Muscle of leg (tissue), 16 donors: Measurements from ENCODE around the gene ERN1. TPM values are rescaled to one million over a fixed set of nuclear protein-coding genes. Genes with fewer than 3 reads are reported as not detected.
"Not testable (repeated sequence)": the region's sequence is repeated elsewhere in the genome, so short reads cannot be mapped to it uniquely, and the experiment has no call there.

Source experiments
- DNase-seq: peaks from one replicate; pipeline ENCODE4 v3.0.0; 2013
- H3K27ac ChIP-seq: one replicate; pipeline ENCODE4 v1.5.1; 2013; ENCODE audit warnings: mild to moderate bottlenecking, low read length, control low read depth
- H3K27me3 ChIP-seq: one replicate; pipeline ENCODE4 v1.6.1; 2013; ENCODE audit warnings: low read length; ENCODE audit not compliant: control insufficient read depth, insufficient read depth
- H3K36me3 ChIP-seq: one replicate; pipeline ENCODE4 v1.6.1; 2013; ENCODE audit warnings: low read length; ENCODE audit not compliant: control insufficient read depth, insufficient read depth
- H3K4me1 ChIP-seq: one replicate; pipeline ENCODE4 v1.6.1; 2013; ENCODE audit warnings: low read length; ENCODE audit not compliant: control insufficient read depth, insufficient read depth
- H3K4me3 ChIP-seq: one replicate; pipeline ENCODE4 v1.5.1; 2013; ENCODE audit warnings: low read length, control low read depth
- H3K9me3 ChIP-seq: replicated peaks from 2 replicates; pipeline ENCODE4 v1.6.1; 2013; ENCODE audit warnings: low read depth, low read length; ENCODE audit not compliant: control insufficient read depth
- WGBS: methylation state at CpG from one replicate; pipeline ENCODE4 v1.1.5; 2013; ENCODE audit warnings: missing lambda C conversion rate; ENCODE audit not compliant: insufficient coverage; 5-methylcytosine and 5-hydroxymethylcytosine counted together
- long read RNA-seq, 11 donors: transcript quantifications; one replicate each; lab custom pipeline, GENCODE V29; 2026
- polyA plus RNA-seq, 8 donors: library from polyadenylated mRNA; unstranded; fragments of 120-200 nt; gene quantifications; one replicate each; pipeline versions ENCODE4 v1.2.1 to v1.2.3, GENCODE V29; 2013; ENCODE audit warnings: inconsistent platforms in 1 of 8, low replicate concordance in 1 of 8; ENCODE audit not compliant: insufficient read length in 8 of 8, insufficient read depth in 1 of 8
- total RNA-seq: library from RNA; stranded (reverse); fragments of 120-200 nt; gene quantifications from one replicate; pipeline ENCODE4 v1.2.4, GENCODE V29; 2013

Gene ERN1
- total RNA-seq: 4.8 TPM
- polyA plus RNA-seq: 1 to 10 TPM; 3.4 to 5.7 (median 4.7) TPM
- long read RNA-seq, donor 1, full-length matches to known transcripts: 1 of 1 reads
- long read RNA-seq, donor 1, partial matches to known transcripts: 0 of 1 reads
- long read RNA-seq, donor 1, other reads (novel, unspliced or antisense): 0 of 1 reads
- long read RNA-seq, donor 2: 0 reads
- long read RNA-seq, donor 3, full-length matches to known transcripts: 2 of 2 reads
- long read RNA-seq, donor 3, partial matches to known transcripts: 0 of 2 reads
- long read RNA-seq, donor 3, other reads (novel, unspliced or antisense): 0 of 2 reads
- long read RNA-seq, donor 4, partial matches to known transcripts: 0 of 2 reads
- long read RNA-seq, donor 4, other reads (novel, unspliced or antisense): 0 of 2 reads
- long read RNA-seq, donor 5, partial matches to known transcripts: 0 of 1 reads
- long read RNA-seq, donor 5, other reads (novel, unspliced or antisense): 0 of 1 reads
- long read RNA-seq, donor 6, partial matches to known transcripts: 0 of 3 reads
- long read RNA-seq, donor 6, other reads (novel, unspliced or antisense): 0 of 3 reads
- long read RNA-seq, donor 7, transcript ERN1-208 (1 exons, 2,068 nt): major isoform, 6 of 6 reads
- long read RNA-seq, donor 7, partial matches to known transcripts: 0 of 6 reads
- long read RNA-seq, donor 7, other reads (novel, unspliced or antisense): 0 of 6 reads
- long read RNA-seq, donor 8, partial matches to known transcripts: 0 of 1 reads
- long read RNA-seq, donor 8, other reads (novel, unspliced or antisense): 0 of 1 reads
- long read RNA-seq, donor 9, partial matches to known transcripts: 0 of 1 reads
- long read RNA-seq, donor 9, other reads (novel, unspliced or antisense): 0 of 1 reads
- long read RNA-seq, donor 10: 0 reads
- long read RNA-seq, donor 11, partial matches to known transcripts: 0 of 1 reads
- long read RNA-seq, donor 11, other reads (novel, unspliced or antisense): 0 of 1 reads

GRCh38 chr17:64129765-64130558 is at the start of gene ERN1:
Gene ERN1, minus strand, starts transcription at chr17:64130144. Its CDS starts 115 bp downstream, at chr17:64130029.
- H3K4me1 ChIP-seq: peaks cover 15% of the 10 kb centered on the region

DNA sequence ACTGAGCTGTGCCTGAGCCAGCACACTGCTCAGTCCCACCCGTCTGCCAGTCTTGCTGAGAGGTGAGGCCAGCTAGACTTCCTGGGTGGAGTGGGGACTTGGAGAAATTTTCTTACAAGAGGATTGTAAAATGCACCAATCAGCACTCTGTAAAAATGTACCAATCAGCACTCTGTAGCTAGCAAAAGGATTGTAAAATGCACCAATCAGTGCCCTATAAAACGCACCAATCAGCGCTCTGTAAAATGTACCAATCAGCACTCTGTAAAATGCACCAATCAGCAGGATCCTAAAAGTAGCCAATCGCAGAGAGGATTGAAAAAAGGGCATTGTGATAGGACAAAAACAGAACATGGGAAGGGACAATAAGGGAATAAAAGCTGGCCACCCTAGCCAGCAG is 49.1 kb upstream of the ERN1 start:
- WGBS: no CpG with 5 or more reads among the region's 4 CpGs
- Histone ChIP-seq H3K36me3 (peaks cover 14% of the 10 kb centered on the region), H3K27ac (peak overlapping the region; percentile 92), H3K4me1 (peaks cover 46% of the 10 kb centered on the region)
- H3K9me3 ChIP-seq, H3K27me3 ChIP-seq, DNase-seq, H3K4me3 ChIP-seq: not testable (repeated sequence)

More at GRCh38 chr17:64129765-64130558, at the start of gene ERN1:
- peak within 1 kb of the TSS; percentile 87 for H3K27ac ChIP-seq
- under 1% methylated on average over 91 of the region's 98 CpGs for WGBS
- no peaks in the 10 kb centered on the region for H3K9me3 ChIP-seq
- no peaks in the 10 kb centered on the region for H3K27me3 ChIP-seq
- no peaks in the 10 kb centered on the region for H3K36me3 ChIP-seq
- peak within 1 kb of the TSS; percentile 63 for H3K4me3 ChIP-seq
- peak; percentile 97 for DNase-seq

- 8% methylated on average over 1 of the region's 9 CpGs for WGBS
- Histone ChIP-seq H3K27ac (peak overlapping the region; percentile 92), H3K27me3 (no peaks in the 10 kb centered on the region), H3K4me1 (peaks cover 49% of the 10 kb centered on the region), H3K9me3 (no peaks in the 10 kb centered on the region), H3K36me3 (peaks cover 14% of the 10 kb centered on the region), H3K4me3 (no peak overlapping the region)
- DNase-seq: peak; percentile 71
Observed at GRCh38 chr17:64178011-64178825, 48.3 kb upstream of the ERN1 start.

GRCh38 chr17:64177311-64178010 is 47.5 kb upstream of the ERN1 start:
- Histone ChIP-seq H3K4me3 (no peak overlapping the region), H3K36me3 (peaks cover 16% of the 10 kb centered on the region), H3K27me3 (no peaks in the 10 kb centered on the region), H3K9me3 (no peaks in the 10 kb centered on the region), H3K27ac (peak overlapping the region; percentile 92), H3K4me1 (peaks cover 49% of the 10 kb centered on the region)
- 55% methylated on average over 7 of the region's 7 CpGs for WGBS
- DNase-seq: no peak

- Histone ChIP-seq H3K27me3 (no peaks in the 10 kb centered on the region), H3K4me1 (peaks cover 49% of the 10 kb centered on the region), H3K27ac (peak overlapping the region; percentile 92), H3K4me3 (no peak overlapping the region), H3K36me3 (peaks cover 19% of the 10 kb centered on the region), H3K9me3 (no peaks in the 10 kb centered on the region)
- DNase-seq: peak; percentile 54
Observed at GRCh38 chr17:64176556-64176955, 46.6 kb upstream of the ERN1 start.

- peaks cover 28% of the 10 kb centered on the region for H3K36me3 ChIP-seq
- H3K4me3 ChIP-seq: no peak overlapping the region
- peak overlapping the region; percentile 56 for H3K27ac ChIP-seq
- H3K27me3 ChIP-seq: no peaks in the 10 kb centered on the region
- H3K9me3 ChIP-seq: no peaks in the 10 kb centered on the region
- peaks cover 49% of the 10 kb centered on the region for H3K4me1 ChIP-seq
- peak; percentile 66 for DNase-seq
- 85% methylated on average over 5 of the region's 7 CpGs for WGBS
Observed at GRCh38 chr17:64174686-64175456, 44.9 kb upstream of the ERN1 start.

DNA sequence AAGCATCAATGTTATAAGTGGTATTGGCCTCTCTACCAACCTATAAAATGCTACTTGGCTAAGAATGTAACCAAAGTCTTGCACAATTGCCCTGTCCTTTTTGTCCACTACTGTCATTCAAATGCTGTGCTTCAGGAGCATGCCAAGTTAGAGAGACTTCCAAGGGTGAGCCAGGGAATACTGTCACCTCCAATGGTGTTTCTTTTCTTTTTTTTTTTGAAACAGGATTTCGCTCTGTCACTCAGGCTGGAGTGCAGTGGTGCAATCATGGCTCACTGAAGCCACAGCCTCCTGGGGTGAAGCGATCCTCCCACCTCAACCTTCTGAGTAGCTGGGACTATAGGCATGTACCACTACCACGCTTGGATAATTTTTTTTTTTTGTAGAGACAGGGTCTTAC is 43.7 kb upstream of the ERN1 start:
- no peak for DNase-seq
- Histone ChIP-seq H3K4me3 (no peak overlapping the region), H3K27ac (no peak overlapping the region), H3K27me3 (no peaks in the 10 kb centered on the region), H3K36me3 (peaks cover 28% of the 10 kb centered on the region), H3K9me3 (no peaks in the 10 kb centered on the region), H3K4me1 (peaks cover 42% of the 10 kb centered on the region)
- no CpG with 5 or more reads among the region's 3 CpGs for WGBS

GRCh38 chr17:64172510-64172909 is 42.6 kb upstream of the ERN1 start:
- Histone ChIP-seq H3K27me3 (no peaks in the 10 kb centered on the region), H3K4me1 (peaks cover 32% of the 10 kb centered on the region), H3K36me3 (peaks cover 28% of the 10 kb centered on the region), H3K27ac (no peak overlapping the region), H3K9me3 (no peaks in the 10 kb centered on the region), H3K4me3 (no peak overlapping the region)
- DNase-seq: no peak
- no CpG with 5 or more reads among the region's 3 CpGs for WGBS
